Measurements from ENCODE around the gene MXRA7.
"Not testable (repeated sequence)": the region's sequence is repeated elsewhere in the genome, so short reads cannot be mapped to it uniquely, and the experiment has no call there.

Gene MXRA7

DNA sequence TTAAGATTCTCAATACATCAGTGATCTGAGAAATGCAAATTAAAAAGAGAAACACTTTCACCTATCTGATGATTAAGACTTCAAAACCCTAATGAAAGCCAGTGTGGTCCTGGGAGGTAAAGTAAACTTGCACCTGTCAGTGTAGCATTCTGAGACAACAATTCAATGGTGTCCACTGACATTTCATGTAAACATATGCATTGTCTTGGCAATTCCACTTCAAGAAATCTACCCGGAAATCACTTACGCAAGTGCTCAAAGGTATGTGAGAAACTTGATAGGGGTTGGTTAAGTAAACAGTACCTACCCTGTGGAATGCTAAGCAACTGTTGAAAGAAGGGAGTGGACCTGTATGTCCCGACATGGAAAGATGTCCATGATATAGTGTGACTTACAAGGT lies 69.3 kb downstream of the MXRA7 start:
- DNase-seq = no peak

DNA sequence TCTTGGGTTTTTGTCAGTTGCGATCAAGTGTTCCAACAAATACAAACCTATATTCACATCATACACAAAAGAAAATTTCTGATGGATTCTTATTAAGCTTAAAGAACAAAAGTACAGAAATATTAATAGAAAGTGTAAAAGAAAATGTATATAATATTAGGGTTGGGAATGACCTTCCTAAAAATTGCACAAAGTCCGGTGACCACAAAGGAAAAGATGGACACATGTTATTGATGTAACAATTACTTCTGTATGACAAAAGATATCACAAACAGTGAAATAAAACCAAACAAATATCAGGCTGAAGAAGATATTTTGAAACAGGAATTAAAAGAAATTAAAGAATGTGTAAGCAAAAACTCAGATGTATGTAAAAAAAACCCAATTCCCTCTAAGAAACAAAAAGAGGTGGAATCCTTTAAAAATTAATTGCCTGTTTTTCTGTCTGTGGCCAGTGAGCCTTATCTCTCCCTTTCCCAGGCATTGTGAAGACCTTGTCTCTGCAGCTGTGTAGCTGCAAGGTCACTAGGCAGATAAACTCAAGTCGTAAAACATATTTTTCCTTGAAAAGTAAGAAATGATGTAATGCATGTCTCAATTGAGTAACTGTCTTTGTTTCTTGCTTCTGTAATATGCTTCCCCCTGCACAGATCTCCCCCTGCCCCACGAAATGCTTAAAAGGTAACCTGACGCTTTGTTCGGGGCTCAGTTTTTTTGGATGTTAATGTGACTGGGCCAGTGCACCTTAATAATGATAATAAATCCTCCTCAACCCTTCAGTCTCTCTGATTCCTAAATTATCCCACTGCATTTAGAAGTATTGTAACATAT lies 70.0 kb downstream of the MXRA7 start:
- DNase-seq = no peak

DNA sequence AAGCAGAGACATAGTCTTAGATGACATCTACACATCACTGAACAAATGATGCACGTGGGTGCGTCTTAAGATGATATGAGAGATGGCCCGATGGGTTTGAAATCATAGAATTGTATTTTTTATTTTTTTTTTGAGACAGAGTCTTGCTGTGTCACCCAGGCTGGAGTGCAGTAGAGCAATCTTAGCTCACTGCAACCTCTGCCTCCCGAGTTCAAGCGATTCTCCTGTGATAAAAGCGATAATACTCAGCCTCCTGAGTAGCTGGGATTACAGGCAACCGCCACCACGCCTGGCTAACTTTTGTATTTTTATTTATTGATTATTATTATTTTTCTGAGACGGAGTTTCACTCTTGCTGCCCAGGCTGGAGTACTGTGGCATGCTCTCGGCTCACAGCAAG lies 72.5 kb downstream of the MXRA7 start:
- DNase-seq = no peak

DNA sequence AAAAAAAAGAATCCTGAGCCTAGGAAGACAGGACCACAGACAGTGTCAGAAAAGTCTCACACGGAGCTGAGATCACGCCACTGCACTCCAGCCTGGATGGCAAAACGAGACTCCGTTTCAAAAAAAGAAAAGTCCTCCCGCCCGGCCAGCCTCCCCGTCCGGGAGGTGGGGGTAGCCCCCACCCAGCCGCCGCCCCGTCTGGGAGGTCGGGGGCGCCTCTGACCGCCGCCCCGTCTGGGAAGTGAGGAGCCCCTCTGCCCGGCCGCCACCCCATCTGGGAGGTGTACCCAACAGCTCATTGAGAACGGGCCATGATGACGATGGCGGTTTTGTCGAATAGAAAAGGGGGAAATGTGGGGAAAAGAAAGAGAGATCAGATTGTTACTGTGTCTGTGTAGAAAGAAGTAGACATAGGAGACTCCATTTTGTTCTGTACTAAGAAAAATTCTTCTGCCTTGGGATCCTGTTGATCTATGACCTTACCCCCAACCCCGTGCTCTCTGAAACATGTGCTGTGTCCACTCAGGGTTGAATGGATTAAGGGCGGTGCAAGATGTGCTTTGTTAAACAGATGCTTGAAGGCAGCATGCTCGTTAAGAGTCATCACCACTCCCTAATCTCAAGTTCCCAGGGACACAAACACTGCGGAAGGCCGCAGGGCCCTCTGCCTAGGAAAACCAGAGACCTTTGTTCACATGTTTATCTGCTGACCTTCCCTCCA lies 74.1 kb downstream of the MXRA7 start:
- DNase-seq = not testable (repeated sequence)

DNA sequence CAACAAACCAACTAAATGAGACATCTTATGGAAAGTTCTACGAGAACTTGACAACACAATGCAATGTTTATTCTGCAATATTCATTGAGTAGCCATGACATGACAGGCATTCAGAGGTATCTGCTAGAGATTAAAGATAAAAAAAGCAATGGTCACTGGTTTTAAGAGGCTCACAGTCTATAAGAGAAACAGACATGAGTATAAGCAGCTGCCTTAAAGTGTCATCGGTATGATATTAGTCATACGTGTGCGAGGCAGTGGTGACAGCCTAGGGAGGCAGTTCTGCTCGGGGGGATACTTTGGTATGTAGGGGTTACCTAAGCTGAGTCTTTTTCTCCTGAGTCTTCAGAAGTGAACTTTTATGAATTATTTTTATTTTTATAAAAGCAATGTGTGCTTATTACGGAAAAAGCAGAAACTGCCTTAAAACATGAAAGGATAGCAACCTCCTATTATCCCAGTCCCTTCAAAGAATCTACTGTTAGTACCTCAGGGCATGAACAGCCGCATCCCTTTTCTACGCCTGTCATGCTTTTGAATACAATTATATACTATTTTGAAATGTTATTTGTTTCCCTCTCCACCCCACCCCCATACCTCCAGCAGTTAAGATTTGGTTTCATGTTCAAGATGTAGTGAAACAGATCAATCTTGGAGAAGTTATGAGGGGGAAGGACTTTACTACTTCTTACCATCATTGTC lies 75.0 kb downstream of the MXRA7 start:
- DNase-seq = no peak

DNA sequence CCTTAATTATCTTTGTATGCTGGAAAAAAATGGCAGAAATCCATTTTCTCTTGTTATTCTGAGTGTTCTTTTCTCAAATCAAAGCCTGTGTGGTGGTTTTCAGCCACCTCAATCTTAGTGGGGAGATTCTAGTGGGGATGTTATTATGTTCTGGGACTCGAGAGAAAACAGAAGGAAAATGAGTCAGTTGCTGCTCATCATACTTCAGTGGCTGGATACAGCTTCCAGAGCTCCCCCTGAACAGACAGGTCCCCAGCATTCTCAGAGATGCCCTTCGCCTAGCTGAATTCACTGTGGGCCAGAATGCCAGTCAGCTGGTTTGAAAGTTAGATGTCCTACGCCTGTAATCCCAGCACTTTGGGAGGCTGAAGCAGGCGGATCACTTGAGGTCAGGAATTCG lies 75.7 kb downstream of the MXRA7 start:
- no peak for DNase-seq

DNA sequence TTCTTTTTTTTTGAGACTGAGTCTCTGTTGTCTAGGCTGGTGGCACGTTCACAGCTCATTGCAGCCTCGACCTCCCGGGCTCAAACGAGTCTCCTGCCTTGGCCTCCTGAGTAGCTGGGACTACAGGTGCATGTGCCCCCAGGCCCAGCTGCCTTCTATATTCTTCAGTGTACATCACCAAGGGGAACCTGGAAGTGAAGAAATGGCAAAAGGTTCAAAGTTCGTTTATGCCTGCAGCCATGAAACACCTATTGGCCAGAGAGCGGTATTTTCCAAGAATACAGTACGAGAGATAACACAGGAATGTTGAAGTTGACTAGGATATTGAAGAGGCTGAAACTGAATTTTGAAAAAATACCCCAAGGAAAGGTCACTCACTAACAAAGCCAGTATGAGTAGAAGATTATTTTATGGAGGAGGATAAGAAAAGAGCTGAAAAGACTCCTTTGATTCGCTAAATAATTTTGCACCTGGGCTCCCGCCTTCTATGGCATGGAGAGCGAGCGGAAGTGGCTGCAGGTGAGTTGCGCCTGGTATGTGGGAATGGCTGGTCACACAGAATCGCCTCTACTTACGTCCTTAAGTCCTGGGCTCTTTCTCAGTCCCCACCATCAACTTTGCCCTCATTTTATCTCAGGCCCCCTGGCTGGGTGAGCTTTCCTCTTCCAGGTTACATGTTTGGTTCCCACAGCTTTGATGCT lies 77.0 kb downstream of the MXRA7 start:
- DNase-seq = no peak

DNA sequence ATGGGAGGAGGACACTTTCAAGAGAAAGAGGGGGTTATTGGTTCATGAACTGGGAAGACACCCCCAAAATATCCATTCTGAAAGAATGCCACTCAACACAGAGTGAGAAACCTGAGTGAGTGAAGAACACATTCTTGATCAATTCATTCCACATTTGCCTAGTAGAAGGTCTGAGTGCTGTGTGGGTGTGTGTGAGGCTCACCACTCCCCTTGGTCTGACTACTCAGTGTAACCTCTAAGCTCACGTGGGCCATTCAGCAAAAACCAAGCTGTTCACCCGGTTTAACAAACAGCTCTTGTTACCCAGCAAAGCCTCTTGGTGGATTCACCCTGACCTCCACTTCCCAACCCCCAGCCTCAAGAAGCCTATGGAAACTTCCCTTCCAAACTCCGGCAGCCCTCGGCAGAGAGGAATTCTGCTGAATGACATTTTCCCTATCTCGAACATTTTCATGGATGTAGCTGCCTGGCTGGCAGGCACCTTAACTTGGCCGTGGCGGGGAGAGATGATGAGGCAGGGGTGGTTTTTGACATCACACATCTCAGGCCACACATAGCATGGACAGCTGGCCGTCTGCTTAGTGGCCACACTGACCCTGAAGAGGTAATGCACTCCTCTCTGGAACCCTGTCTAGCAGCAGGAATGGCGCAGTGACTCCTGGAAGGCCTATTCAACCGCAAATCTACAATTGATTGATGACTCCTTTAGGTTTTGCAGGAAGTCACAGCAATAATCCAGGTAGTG lies 78.8 kb downstream of the MXRA7 start:
- DNase-seq = no peak

DNA sequence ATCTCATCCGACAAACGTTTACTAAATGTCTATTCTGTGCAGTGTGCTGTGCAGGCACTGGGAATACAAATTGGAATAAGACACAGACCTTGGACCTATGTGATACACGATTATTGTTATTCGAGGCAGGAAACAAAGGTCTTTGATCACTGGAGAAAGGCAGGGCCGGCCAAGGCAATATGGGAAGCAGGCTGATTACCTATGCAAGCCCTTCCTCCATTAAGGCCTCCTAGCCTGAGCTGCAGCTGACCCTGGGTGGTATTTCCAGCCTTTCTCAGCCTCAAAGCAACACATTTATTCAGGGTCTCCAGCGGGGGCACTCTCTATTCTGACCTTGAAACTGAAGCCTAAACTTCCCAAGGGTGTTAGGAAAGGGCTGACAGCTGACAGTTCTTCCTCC lies 80.6 kb downstream of the MXRA7 start:
- DNase-seq = no peak
